ENCODE measurements around the gene EDNRA.

GRCh38 chr4:147465461-147465860 lies 15.4 kb upstream of the EDNRA start:
- TF ChIP-seq CTCF (IDR thresholded peaks at IDR 0.05; ENCODE audit: extremely low read depth in 1 of 2, insufficient read depth in 1 of 2, low read depth in 1 of 2, low read length in 2 of 2): no peak
- no peak for TF ChIP-seq POLR2AphosphoS5 (IDR thresholded peaks at IDR 0.05; ENCODE audit: insufficient read depth, low read depth, low read length)
- no peak for TF ChIP-seq EZH2 (IDR thresholded peaks at IDR 0.05; ENCODE audit: borderline replicate concordance, low read depth, low read length, severe bottlenecking)
- no peak for TF ChIP-seq MAX (IDR thresholded peaks at IDR 0.05; ENCODE audit: insufficient read depth, insufficient read length)
